Measurements from ENCODE around the gene TMX4. TPM values are rescaled to one million over a fixed set of nuclear protein-coding genes. Genes with fewer than 3 reads are reported as not detected.

TMX4 gene
- total RNA-seq, 1 donor from 2014 or later = 121 TPM

- no peak overlapping the region for H3K4me3 ChIP-seq
- intact Hi-C loops (cut with micrococcal nuclease) = no loop called here
- no peak for TF ChIP-seq CTCF (IDR thresholded peaks at IDR 0.05; ENCODE audit: borderline replicate concordance)
- no peak overlapping the region for H3K27ac ChIP-seq (replicated peaks)
- H3K4me1 ChIP-seq = peaks cover 19% of the 10 kb centered on the region
- no peak for DNase-seq
- H3K27me3 ChIP-seq (ENCODE audit: low read depth) = no peaks in the 10 kb centered on the region
- H3K36me3 ChIP-seq = peaks cover 24% of the 10 kb centered on the region
- no peaks in the 10 kb centered on the region for H3K9me3 ChIP-seq (replicated peaks)
Observed at GRCh38 chr20:8005575-8006366, 13.8 kb downstream of the TMX4 start.

GRCh38 chr20:8005033-8005432 lies 14.5 kb downstream of the TMX4 start:
- no peak for DNase-seq
- no peak overlapping the region for H3K27ac ChIP-seq (replicated peaks)
- no peaks in the 10 kb centered on the region for H3K27me3 ChIP-seq (ENCODE audit: low read depth)
- peaks cover 31% of the 10 kb centered on the region for H3K36me3 ChIP-seq
- TF ChIP-seq CTCF (IDR thresholded peaks at IDR 0.05; ENCODE audit: borderline replicate concordance) = no peak
- H3K4me3 ChIP-seq = no peak overlapping the region
- H3K9me3 ChIP-seq (replicated peaks) = no peaks in the 10 kb centered on the region
- H3K4me1 ChIP-seq = peaks cover 19% of the 10 kb centered on the region
- intact Hi-C loops (cut with micrococcal nuclease) = no loop called here

- Histone ChIP-seq H3K27me3 (ENCODE audit: low read depth) (no peaks in the 10 kb centered on the region), H3K9me3 (replicated peaks) (no peaks in the 10 kb centered on the region), H3K4me1 (peaks cover 19% of the 10 kb centered on the region), H3K36me3 (peaks cover 44% of the 10 kb centered on the region), H3K4me3 (no peak overlapping the region), H3K27ac (replicated peaks) (no peak overlapping the region)
- DNase-seq = no peak
- no peak for TF ChIP-seq CTCF (IDR thresholded peaks at IDR 0.05; ENCODE audit: borderline replicate concordance)
- intact Hi-C loops (cut with micrococcal nuclease) = no loop called here
Observed at GRCh38 chr20:8002056-8002455, 17.5 kb downstream of the TMX4 start.

- peaks cover 57% of the 10 kb centered on the region for H3K36me3 ChIP-seq
- H3K4me1 ChIP-seq = peaks cover 19% of the 10 kb centered on the region
- H3K4me3 ChIP-seq = no peak overlapping the region
- H3K9me3 ChIP-seq (replicated peaks) = no peaks in the 10 kb centered on the region
- intact Hi-C loops (cut with micrococcal nuclease) = no loop called here
- no peak for TF ChIP-seq CTCF (IDR thresholded peaks at IDR 0.05; ENCODE audit: borderline replicate concordance)
- no peak for DNase-seq
- H3K27me3 ChIP-seq (ENCODE audit: low read depth) = no peaks in the 10 kb centered on the region
- H3K27ac ChIP-seq (replicated peaks) = no peak overlapping the region
Observed at GRCh38 chr20:8000796-8001195, 18.8 kb downstream of the TMX4 start.

- no peak overlapping the region for H3K27ac ChIP-seq (replicated peaks)
- no peak for DNase-seq
- no peaks in the 10 kb centered on the region for H3K27me3 ChIP-seq (ENCODE audit: low read depth)
- no peaks in the 10 kb centered on the region for H3K4me1 ChIP-seq
- H3K4me3 ChIP-seq = no peak overlapping the region
- intact Hi-C loops (cut with micrococcal nuclease) = no loop called here
- H3K9me3 ChIP-seq (replicated peaks) = peaks cover 15% of the 10 kb centered on the region
- TF ChIP-seq CTCF (IDR thresholded peaks at IDR 0.05; ENCODE audit: borderline replicate concordance) = no peak
- H3K36me3 ChIP-seq = peaks cover 96% of the 10 kb centered on the region
Observed at GRCh38 chr20:7996898-7997297, 22.7 kb downstream of the TMX4 start.
